ENCODE results near the gene CEP83. TPM values are rescaled to one million over a fixed set of nuclear protein-coding genes. Genes with fewer than 3 reads are reported as not detected.

CEP83 gene
- total RNA-seq, 6 donors from 2014 or later: 9.7 to 40.9 (median 16.2) TPM

DNA sequence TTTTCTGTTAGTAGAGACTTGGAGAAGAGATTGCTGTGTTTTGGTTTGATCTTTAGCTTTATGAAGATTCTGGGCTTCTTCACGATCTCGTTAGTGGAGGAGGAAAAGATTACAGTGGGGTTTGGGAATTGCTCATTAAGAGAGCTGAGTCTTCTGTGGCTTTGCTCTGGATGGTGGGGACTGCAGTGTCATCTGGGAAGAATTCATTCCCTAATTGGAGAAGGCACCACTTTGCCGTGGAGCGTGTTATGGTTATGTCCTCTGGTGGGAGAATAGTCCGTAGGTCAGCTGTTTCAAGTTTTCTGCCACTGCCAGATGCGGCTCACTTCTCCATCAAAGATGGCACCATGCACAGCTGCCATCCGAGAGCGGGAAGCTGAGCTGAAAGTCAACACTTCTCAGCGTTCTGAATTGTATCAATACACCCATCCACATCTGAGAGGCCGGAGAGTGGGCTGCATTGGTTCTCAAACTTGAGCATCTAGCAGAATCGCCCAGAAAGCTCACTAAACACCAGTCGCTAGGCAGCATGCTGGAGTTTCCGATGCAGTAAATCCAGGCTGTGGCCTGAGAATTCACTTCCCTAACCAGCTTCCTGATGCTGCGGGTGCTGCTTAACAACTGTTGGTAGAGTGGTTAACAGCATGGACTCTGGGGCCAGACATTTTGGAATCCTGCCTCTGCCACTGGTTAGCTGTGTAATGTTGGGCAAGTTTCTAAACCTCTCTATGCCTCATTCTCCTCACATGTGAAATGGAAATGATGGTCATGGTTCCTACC is 193.5 kb downstream of the CEP83 start:
- Histone ChIP-seq H3K4me3 (no peak overlapping the region), H3K27ac (peak overlapping the region in 2 of 4 donors; percentile 62), H3K36me3 (no peaks in the 10 kb centered on the region), H3K4me1 (peaks cover 39 to 53% (median 46%) of the 10 kb centered on the region in 4 donors), H3K9me3 (no peaks in the 10 kb centered on the region), H3K27me3 (no peaks in the 10 kb centered on the region)
- ATAC-seq (ENCODE audit: low FRiP score in 2 of 2) (no peak), DNase-seq (peak in 1 of 2 donors; percentile 41)
- 86 to 91% methylated on average over 6 to 14 of the region's 14 CpGs for WGBS, 2 donors
- no peak for TF ChIP-seq POLR2AphosphoS5 (IDR thresholded peaks at IDR 0.05)

DNA sequence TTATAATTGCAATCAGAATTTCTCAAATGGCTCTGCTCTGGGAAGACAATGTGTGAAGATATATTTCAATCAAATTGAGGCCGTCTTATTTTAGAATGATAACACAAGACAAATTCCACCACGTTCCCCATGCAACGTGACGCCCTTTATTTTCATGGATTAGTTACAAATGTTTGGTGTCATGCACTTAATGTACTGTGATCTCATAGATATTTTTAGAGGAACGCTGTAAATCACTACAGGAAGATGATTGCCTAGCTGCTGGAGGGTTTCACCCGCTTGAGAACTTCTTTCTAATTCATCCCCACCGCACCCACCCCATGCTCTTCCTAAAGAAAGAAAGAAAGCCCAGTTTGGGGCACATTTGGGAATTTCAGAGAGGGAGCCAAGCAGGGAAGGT is 194.1 kb downstream of the CEP83 start:
- Histone ChIP-seq H3K4me3 (no peak overlapping the region), H3K27ac (no peak overlapping the region), H3K27me3 (no peaks in the 10 kb centered on the region), H3K9me3 (no peaks in the 10 kb centered on the region), H3K4me1 (peaks cover 39 to 57% (median 49%) of the 10 kb centered on the region in 4 donors), H3K36me3 (no peaks in the 10 kb centered on the region)
- ATAC-seq (ENCODE audit: low FRiP score in 2 of 2): no peak
- DNase-seq: no peak
- 83 to 88% methylated on average over 7 of the region's 7 CpGs for WGBS, 2 donors
- TF ChIP-seq CTCF (IDR thresholded peaks at IDR 0.05) (no peak), EP300 (IDR thresholded peaks at IDR 0.05) (no peak), POLR2AphosphoS5 (IDR thresholded peaks at IDR 0.05) (no peak), POLR2A (IDR thresholded peaks at IDR 0.05) (no peak)

GRCh38 chr12:94264736-94265485 is 194.8 kb downstream of the CEP83 start:
- Histone ChIP-seq H3K27ac (peak overlapping the region in 2 of 4 donors; percentile 50 to 90), H3K27me3 (no peaks in the 10 kb centered on the region), H3K4me3 (no peak overlapping the region), H3K9me3 (no peaks in the 10 kb centered on the region), H3K36me3 (no peaks in the 10 kb centered on the region), H3K4me1 (peaks cover 39 to 57% (median 49%) of the 10 kb centered on the region in 4 donors)
- no peak for DNase-seq
- no peak for ATAC-seq (ENCODE audit: low FRiP score in 2 of 2)
- TF ChIP-seq POLR2AphosphoS5 (IDR thresholded peaks at IDR 0.05): no peak
- TF ChIP-seq POLR2A (IDR thresholded peaks at IDR 0.05): no peak
- TF ChIP-seq EP300 (IDR thresholded peaks at IDR 0.05): no peak
- no peak for TF ChIP-seq CTCF (IDR thresholded peaks at IDR 0.05)
- WGBS, 2 donors: 86 to 92% methylated on average over 19 of the region's 19 CpGs

GRCh38 chr12:94263905-94264561 is 195.6 kb downstream of the CEP83 start:
- ATAC-seq (ENCODE audit: low FRiP score in 2 of 2): peak; percentile 30 to 85
- DNase-seq: peak; percentile 74 to 76
- TF ChIP-seq POLR2A (IDR thresholded peaks at IDR 0.05) (no peak), POLR2AphosphoS5 (IDR thresholded peaks at IDR 0.05) (peak; percentile 30 to 48), CTCF (IDR thresholded peaks at IDR 0.05) (no peak), EP300 (IDR thresholded peaks at IDR 0.05) (peak in 1 of 4 donors; percentile 38)
- no peaks in the 10 kb centered on the region for H3K9me3 ChIP-seq
- WGBS, 2 donors: 44 to 56% methylated on average over 20 of the region's 20 CpGs
- H3K27me3 ChIP-seq: no peaks in the 10 kb centered on the region
- peak overlapping the region; percentile 80 to 91 (median 87) for H3K27ac ChIP-seq
- peaks cover 39 to 57% (median 49%) of the 10 kb centered on the region in 4 donors for H3K4me1 ChIP-seq
- H3K36me3 ChIP-seq: no peaks in the 10 kb centered on the region
- H3K4me3 ChIP-seq: no peak overlapping the region
